Fibroblast of pulmonary artery (primary cell): ENCODE data around the gene GOLGA8M.
"Not testable (repeated sequence)": the region's sequence is repeated elsewhere in the genome, so short reads cannot be mapped to it uniquely, and the experiment has no call there.

Source experiments
- DNase-seq: peaks from one replicate; pipeline ENCODE4 v3.0.0-alpha.2; 2010; ENCODE audit warnings: low read depth
- H3K4me3 ChIP-seq: replicated peaks from 2 replicates; pipeline ENCODE4 v1.5.1; 2011; ENCODE audit warnings: low read depth, mild to moderate bottlenecking, control low read depth, low read length, moderate library complexity
- TF ChIP-seq, protein P1 (sequence below): IDR thresholded peaks from 2 replicates; pipeline ENCODE4 v1.5.1; 2011; ENCODE audit warnings: mild to moderate bottlenecking, control low read depth, low read length, inconsistent platforms; ENCODE audit errors: missing control alignments

GOLGA8M gene, protein sequence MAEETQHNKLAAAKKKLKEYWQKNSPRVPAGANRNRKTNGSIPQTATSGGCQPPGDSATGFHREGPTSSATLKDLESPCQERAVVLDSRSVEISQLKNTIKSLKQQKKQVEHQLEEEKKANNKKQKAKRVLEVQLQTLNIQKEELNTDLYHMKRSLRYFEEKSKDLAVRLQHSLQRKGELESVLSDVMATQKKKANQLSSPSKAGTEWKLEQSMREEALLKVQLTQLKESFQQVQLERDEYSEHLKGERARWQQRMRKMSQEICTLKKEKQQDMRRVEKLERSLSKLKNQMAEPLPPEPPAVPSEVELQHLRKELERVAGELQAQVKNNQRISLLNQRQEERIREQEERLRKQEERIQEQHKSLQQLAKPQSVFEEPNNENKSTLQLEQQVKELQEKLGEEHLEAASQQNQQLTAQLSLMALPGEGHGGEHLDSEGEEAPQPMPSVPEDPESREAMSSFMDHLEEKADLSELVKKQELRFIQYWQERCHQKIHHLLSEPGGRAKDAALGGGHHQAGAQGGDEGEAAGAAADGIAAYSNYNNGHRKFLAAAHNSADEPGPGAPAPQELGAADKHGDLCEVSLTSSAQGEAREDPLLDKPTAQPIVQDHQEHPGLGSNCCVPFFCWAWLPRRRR

DNA sequence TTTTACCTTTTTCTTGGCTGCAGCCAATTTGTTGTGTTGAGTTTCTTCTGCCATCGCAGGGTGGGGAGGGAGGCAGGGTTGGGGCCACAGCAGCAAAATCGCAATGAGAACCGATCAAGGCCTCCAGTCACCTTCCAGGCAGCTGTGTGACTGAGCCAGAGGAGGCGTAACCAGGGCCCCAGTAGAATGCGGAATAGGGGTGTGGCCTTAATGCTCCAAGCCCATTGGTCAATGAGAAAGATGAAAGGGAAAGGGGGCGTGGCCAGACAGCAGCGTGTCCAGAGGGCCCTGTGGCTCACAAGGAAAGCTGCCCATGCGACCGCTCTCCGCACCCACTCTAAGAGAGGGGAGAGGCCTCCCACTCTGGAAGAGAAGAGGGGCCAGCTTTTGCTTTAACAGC is at the start of gene GOLGA8M:
Gene GOLGA8M, minus strand, starts transcription at position 152 of the 400 bp plus-strand sequence. Its CDS starts 98 bp downstream, at position 54.
- DNase-seq, H3K4me3 ChIP-seq: not testable (repeated sequence)

DNA sequence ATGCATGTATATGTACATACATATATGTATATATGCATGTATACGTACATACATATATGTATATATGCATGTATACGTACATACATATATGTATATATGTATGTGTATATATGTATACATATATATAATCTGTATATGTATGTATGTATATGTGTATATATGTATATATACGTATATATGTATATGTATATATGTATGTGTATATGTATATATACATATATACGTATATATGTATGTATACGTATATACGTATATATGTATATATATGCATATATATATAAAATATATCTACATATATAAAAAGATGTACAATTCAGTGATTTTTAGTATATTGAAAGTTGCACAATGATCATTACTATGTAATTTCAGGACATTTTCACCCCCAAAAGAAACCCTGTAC is 30.7 kb upstream of the GOLGA8M start:
- H3K4me3 ChIP-seq, DNase-seq: not testable (repeated sequence)

DNA sequence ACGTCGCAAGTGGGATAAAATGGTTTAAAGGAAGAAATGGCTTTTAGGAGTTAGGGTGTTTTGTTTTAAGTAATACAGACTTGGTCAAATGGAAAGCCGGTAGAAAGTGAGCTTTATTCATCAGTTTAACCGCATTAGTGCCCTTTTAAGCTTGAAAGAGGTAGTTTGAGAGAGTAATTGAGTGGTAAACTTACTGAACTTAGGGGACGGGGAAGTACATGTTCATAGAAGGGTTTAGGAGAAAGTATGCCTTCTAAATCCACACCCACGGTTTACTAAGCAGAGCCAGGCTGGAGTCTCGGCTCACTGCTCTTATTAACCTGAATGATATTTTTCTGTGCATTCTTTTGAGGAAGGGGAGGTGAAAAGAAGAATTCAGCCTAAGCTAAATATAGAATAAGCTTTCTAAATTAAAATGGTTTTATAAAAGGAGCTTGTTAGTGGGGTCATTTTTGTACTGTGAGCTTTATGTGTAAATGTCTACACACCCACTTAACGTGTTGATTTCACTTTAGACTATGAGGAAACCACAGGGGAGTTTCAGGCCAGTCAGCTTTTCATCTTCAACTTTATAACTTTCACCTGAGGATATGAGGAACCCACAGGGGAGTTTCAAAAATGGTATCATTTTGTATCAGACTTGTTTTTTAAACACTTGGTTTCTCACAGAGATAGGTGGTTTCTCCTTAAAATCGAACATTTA is 26.5 kb upstream of the GOLGA8M start:
- peak overlapping the region; percentile 47 for H3K4me3 ChIP-seq
- not testable (repeated sequence) for DNase-seq

DNA sequence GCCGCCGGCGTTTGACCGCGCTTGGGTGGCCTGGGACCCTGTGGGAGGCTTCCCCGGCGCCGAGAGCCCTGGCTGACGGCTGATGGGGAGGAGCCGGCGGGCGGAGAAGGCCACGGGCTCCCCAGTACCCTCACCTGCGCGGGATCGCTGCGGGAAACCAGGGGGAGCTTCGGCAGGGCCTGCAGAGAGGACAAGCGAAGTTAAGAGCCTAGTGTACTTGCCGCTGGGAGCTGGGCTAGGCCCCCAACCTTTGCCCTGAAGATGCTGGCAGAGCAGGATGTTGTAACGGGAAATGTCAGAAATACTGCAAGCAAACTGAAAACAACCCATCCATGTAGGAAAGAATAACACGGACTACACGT is 26.0 kb upstream of the GOLGA8M start:
- not testable (repeated sequence) for DNase-seq
- H3K4me3 ChIP-seq, result peak overlapping the region; percentile 47

DNA sequence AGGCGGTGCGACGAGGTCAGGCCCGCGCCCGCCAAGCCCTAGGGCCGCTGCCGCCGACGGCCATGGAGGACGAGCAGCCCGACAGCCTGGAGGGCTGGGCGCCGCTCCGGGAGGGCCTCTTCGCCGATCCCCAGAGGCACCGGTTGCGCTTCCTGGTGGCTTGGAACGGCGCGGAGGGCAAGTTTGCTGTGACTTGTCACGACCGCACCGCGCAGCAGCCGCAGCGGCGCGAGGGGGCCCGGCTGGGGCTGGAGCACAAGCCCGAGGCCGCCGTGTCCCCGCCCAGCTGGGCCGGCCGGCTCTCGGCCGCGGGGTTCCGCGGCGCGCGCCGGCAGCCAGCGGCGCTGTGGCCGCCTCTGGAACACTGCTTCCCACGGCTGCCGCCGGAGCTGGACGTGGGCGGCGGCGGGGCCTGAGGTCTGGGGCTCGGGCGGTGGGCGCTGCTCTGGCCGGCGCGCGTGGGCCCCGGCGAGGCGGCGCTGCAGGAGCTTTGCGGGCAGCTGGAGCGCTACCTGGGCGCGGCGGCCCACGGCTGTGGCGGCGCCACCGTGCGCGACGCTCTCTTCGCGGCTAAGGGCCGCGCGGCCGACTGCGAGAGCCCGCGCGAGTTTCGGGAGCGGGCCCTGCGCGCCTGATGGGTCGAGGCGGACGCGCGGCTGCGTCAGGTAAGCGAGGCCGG is 25.4 kb upstream of the GOLGA8M start:
- DNase-seq, result peak; percentile 28
- peak overlapping the region; percentile 43 for H3K4me3 ChIP-seq

DNA sequence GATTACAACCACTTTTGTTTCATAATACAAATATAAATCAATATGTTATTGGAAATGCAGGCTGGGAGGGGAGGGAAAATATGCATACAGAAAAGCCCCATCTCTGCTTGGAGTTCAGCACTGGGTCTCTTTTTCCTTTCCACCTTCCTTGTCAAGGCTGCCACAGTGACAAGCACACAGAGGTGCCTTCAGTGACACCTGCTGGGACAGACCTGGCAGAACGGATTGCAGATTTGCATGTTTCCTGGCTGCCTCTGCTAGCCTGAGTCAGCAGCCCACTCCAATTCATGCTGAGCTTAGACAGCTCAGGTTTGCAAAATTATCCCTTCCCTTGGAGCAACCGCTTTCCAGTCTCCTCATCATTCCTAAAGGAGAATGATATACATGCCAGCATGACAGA is 15.8 kb upstream of the GOLGA8M start:
- DNase-seq, H3K4me3 ChIP-seq: not testable (repeated sequence)

DNA sequence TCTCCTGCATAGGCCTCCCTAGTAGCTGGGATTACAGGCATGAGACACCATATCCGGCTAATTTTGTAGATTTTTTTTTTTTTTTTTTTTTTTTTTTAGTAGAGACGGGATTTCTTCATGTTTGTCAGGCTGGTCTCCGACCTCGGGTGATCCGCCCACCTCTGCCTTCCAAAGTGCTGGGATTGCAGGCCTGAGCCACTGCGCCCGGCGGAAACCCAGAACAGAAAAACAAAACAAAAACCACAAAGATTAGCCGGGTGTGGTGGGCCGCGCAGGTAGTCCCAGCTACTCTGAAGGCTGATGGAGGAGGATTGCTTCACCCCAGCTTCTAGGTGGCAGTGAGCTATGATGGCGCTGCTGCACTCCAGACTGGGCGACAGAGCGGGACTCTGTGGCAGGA is 14.8 kb upstream of the GOLGA8M start:
- H3K4me3 ChIP-seq, DNase-seq: not testable (repeated sequence)

DNA sequence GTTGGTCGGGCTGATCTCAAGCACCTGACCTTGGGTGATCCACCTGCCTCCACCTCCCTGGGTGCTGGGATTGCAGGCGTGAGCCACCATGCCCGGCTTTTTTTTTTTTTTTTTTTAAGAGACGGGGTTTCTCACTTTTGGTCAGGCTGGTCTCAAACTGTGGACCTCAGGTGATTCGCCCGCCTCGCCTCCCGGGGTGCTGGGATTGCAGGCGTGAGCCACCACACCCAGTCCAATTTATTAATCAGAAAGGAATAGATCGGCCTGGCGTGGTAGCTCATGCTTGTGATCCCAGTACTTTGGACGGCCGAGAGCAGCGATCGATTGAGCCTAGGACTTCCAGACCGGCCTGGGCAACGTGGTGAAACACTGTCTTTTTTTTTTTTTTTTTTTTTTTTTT is 13.9 kb upstream of the GOLGA8M start:
- no peak for DNase-seq
- H3K4me3 ChIP-seq, result no peak overlapping the region
- TF ChIP-seq, protein P1, sequence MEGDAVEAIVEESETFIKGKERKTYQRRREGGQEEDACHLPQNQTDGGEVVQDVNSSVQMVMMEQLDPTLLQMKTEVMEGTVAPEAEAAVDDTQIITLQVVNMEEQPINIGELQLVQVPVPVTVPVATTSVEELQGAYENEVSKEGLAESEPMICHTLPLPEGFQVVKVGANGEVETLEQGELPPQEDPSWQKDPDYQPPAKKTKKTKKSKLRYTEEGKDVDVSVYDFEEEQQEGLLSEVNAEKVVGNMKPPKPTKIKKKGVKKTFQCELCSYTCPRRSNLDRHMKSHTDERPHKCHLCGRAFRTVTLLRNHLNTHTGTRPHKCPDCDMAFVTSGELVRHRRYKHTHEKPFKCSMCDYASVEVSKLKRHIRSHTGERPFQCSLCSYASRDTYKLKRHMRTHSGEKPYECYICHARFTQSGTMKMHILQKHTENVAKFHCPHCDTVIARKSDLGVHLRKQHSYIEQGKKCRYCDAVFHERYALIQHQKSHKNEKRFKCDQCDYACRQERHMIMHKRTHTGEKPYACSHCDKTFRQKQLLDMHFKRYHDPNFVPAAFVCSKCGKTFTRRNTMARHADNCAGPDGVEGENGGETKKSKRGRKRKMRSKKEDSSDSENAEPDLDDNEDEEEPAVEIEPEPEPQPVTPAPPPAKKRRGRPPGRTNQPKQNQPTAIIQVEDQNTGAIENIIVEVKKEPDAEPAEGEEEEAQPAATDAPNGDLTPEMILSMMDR, result no peak

DNA sequence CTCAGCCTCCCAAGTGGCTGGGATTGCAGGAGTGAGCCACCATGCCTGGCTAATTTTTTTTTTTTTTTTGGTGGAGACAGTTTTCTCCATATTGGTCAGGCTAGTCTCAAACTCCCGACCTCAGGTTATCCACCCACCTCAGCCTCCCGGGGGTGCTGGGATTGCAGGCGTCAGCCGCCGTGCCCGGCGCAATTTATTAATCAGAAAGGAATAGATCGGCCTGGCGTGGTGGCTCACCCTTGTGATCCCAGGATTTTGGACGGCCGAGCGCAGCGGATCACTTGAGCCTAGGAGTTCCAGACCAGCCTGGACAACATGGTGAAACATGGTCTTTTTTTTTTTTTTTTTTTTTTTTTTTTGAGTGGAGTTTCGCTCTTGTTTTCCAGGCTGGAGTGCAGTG is 13.3 kb upstream of the GOLGA8M start:
- H3K4me3 ChIP-seq, result no peak overlapping the region
- no peak for DNase-seq
- TF ChIP-seq, protein P1, result no peak

DNA sequence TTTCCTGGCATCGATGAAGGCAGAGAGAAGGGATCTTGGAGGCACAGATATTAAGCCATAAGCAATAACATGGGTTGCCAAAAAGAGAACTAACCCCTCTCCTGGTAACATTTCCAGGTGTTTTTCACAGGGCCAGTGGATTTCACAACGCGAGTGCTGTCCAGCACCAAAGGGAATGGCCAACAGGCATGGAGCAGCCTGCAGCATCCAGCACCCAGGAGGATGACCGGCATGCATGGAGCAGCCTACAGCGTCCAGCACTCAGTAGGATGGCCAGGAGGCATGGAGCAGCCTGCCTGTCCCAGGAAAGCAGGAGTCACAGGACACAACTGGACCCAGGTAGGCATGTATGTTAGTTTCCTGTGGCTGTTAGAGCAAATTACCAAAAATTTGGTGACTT is 11.8 kb upstream of the GOLGA8M start:
- not testable (repeated sequence) for H3K4me3 ChIP-seq, DNase-seq

DNA sequence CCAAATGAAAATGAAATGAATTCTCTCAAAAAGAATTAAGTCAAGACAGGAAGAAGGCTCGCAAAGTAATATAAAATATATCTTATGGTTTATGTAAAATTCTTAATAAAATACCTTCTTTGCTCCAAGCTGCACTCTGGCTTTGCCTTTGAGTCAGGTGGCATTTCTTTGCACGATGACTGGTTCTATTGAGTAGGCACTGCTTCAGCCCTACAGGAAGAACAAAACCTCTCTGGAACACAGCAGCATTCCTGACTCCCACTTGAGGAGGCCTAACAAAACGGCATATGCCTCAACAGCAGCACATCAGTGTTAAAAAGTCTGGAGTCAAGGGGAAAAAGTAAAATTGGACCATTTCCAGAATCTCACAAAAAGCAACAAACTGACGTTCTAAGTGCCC is 7.4 kb upstream of the GOLGA8M start:
- not testable (repeated sequence) for DNase-seq, H3K4me3 ChIP-seq

DNA sequence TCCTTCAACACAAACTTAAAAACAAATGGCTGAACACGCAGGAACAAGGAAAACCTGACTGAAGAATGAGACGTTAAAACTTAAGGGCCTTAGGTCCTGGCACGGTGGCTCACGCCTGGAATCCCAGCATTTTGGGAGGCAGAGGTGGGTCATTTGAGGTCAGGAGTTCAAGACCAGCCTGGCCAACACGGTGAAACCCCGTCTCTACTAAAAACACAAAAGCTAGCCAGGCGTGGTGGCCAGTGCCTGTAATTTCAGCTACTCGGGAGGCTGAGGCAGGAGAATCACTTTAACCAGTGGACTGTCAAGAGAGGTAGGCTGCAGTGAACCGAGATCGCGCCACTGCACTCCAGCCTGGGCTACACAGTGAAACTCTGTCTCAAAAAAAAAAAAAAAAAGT is 6.4 kb upstream of the GOLGA8M start:
- not testable (repeated sequence) for H3K4me3 ChIP-seq, DNase-seq

DNA sequence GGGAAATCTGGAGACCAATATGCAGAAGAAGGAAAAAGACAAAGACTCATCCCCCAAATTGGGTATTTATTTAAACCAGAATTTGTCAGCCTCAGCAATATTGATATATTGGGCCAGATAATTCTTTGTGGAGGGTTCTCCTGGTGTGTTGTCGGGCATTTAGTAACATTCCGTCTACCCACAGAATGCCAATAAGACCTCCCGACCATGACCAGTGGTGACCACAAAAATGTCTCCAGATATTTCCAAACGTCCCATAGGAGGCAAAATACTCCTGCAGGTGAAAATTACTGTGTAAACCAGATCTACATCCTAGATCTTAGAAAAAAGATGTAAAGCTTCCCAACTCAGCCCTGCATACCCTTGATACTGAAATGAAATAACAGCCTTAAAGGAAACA is 2.0 kb upstream of the GOLGA8M start:
- not testable (repeated sequence) for DNase-seq, H3K4me3 ChIP-seq

DNA sequence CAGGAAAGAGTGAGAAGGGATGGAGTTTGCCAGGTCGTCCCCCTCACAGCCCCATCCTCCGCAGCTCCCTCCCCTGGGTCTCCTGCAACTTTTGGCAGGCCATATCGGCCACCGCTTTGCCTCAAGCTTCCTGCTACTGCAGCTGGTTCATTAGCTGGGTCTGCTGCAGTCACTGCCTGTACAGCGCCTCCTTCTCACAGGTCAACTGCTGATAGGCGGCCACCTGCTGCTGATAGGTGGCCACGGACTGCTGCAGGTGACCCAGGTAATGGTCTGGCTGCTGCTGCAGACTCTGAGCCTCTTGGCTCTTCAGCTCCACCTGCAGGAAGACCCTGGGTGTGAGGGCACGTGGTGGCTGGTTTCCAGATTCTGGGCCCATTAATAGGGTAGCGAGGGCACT is 8.3 kb downstream of the GOLGA8M start:
- H3K4me3 ChIP-seq, DNase-seq: not testable (repeated sequence)

DNA sequence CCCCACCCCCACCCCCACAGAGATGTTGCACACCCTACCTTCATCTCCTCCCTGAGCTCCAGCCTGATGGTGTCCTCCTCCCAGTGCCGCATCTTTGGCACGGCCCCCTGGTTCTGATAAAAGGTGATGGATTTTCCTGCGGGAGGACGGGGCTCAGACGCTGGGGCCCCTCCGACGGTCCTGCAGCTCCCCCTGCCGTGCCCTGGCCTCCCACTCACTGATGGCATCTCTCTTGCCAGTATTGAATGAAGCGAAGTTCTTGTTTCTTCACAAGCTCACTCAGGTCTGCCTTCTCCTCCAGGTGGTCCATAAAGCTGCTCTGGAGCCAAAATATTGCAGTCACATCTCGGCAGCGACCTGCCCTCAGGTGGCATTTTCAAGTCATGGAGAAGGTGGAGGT is 9.8 kb downstream of the GOLGA8M start:
- not testable (repeated sequence) for H3K4me3 ChIP-seq, DNase-seq
